SK-N-MC (cell line): ENCODE measurements around the gene NAV1.

Experiments
- DNase-seq: peaks from one replicate; pipeline ENCODE4 v3.0.0-alpha.2; 2011; ENCODE audit warnings: low read depth, low spot score
- H3K27ac ChIP-seq: fragments of 200-600 bp; sonication (generic); 2 replicates; pipeline ENCODE4 v1.5.1; 2016; ENCODE audit warnings: mixed run types
- H3K36me3 ChIP-seq: fragments of 200-600 bp; sonication (generic); 2 replicates; pipeline ENCODE4 v1.6.1; 2017; ENCODE audit warnings: antibody characterized with exemption, low read length, mixed read lengths; ENCODE audit not compliant: insufficient read depth
- H3K4me3 ChIP-seq: fragments of 200-600 bp; sonication (generic); 2 replicates; pipeline ENCODE4 v1.5.1; 2016
- H3K9ac ChIP-seq: fragments of 200-600 bp; sonication (generic); 2 replicates; pipeline ENCODE4 v1.8.0; 2017; ENCODE audit warnings: mixed run types, mixed read lengths; ENCODE audit not compliant: insufficient read length
- H3K9me3 ChIP-seq: fragments of 200-600 bp; sonication (generic); 2 replicates; pipeline ENCODE4 v1.6.1; 2017; ENCODE audit warnings: low read depth, mild to moderate bottlenecking, antibody characterized with exemption, low read length, moderate library complexity, mixed read lengths
- EZH2 ChIP-seq: fragments of 200-600 bp; sonication (generic); IDR thresholded peaks from one replicate; pipeline ENCODE4 v1.6.1; 2017; ENCODE audit warnings: antibody characterized with exemption
- FOXP2 ChIP-seq: optimal IDR thresholded peaks from 2 replicates; pipeline ENCODE3; 2011; ENCODE audit warnings: mild to moderate bottlenecking, moderate library complexity; ENCODE audit not compliant: insufficient read depth; ENCODE audit errors: extremely low read length, control extremely low read depth
- POLR2AphosphoS5 ChIP-seq: IDR thresholded peaks from 2 replicates; pipeline ENCODE4 v1.6.1; 2012; ENCODE audit warnings: mild to moderate bottlenecking, low read depth, low read length, borderline replicate concordance

NAV1 gene

DNA sequence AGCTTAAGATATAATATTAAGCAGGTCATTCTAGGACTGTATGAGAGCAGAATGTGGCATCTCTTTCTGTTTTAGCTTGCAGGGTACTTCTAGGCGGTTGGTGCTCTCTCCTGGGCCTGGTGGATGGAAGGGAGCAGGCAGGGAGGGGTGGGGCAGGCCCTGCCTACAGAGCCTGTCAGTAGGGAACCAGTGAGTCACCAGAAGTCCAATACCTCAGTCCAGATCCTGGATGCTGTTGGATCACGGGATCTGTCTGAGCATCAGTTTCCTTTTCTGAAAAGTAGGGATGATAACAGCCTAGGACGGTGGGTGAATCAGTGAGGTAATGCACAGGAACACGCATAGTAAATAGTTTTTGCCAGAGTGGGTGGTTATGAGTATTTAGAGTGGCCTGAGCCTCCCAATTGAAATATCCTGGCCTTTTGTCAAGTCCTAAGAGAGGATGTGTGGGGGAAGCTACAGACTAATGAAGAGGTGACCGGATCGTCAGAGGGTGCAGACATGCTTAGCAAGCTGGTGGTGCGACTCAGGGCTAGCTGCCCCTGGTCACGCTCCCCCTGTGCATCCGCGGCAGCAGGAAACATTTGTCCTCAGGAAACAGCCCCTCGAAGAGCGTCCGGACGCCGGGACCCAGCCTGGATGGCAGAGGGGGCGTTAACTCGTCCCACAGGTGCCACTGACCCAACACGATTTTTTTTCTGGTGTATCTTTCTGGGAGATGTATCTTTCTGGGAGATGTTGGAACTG is 23.9 kb downstream of the NAV1 start:
- no peak overlapping the region for H3K4me3 ChIP-seq

DNA sequence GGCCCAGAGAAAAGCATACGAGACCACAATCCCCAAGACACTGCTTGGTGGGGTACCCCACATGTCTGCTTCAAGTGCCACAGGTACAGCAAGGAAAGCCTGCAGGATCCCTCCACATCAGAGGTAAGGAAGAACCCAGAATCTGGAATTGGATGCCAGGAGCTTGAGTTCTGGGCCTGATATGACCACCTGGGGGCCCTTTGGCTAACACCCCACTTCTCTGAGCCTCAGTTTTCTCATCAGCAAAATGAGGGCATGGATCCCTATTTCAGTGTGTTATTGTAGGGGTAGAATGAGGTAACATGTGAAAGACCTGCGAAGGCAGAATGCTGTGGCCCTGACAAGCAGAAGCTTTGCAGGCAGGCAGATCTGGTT is 24.5 kb downstream of the NAV1 start:
- no peaks in the 10 kb centered on the region for H3K36me3 ChIP-seq
- H3K9ac ChIP-seq = no peak overlapping the region
- TF ChIP-seq EZH2 (no peak), FOXP2 (no peak), POLR2AphosphoS5 (no peak)
- no peak for DNase-seq
- no peak overlapping the region for H3K4me3 ChIP-seq
- H3K27ac ChIP-seq = no peak overlapping the region
- no peaks in the 10 kb centered on the region for H3K9me3 ChIP-seq

More for the DNA sequence above, 23.9 kb downstream of the NAV1 start:
- TF ChIP-seq FOXP2 = no peak
- TF ChIP-seq POLR2AphosphoS5 = no peak
- no peak for TF ChIP-seq EZH2
- DNase-seq = no peak
- Histone ChIP-seq H3K36me3 (no peaks in the 10 kb centered on the region), H3K27ac (peak overlapping the region; percentile 22; the same call in 1 of the 2 replicates), H3K9me3 (no peaks in the 10 kb centered on the region), H3K9ac (no peak overlapping the region)

DNA sequence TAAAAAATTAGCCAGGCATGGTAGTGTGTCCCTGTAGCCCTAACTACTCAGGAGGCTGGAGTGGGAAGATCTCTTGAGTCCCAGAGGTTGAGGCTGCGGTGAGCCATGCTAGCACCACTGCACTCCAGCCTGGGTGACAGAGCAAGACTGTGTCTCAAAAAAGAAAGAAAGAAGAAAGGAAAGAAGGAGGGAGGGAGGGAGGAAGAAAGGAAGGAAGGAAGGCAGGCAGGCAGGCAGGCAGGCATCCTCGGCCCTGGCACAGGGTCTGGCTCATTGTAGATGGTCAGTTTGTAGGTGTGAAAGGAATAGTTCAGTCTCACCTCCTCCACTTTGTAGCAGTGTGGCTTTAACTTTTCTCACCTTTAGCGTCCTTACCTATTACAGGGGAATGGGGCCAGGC is 25.0 kb downstream of the NAV1 start:
- no peak for DNase-seq
- Histone ChIP-seq H3K4me3 (no peak overlapping the region), H3K27ac (no peak overlapping the region), H3K9me3 (no peaks in the 10 kb centered on the region), H3K36me3 (no peaks in the 10 kb centered on the region), H3K9ac (no peak overlapping the region)
- TF ChIP-seq FOXP2 (no peak), EZH2 (no peak), POLR2AphosphoS5 (no peak)

DNA sequence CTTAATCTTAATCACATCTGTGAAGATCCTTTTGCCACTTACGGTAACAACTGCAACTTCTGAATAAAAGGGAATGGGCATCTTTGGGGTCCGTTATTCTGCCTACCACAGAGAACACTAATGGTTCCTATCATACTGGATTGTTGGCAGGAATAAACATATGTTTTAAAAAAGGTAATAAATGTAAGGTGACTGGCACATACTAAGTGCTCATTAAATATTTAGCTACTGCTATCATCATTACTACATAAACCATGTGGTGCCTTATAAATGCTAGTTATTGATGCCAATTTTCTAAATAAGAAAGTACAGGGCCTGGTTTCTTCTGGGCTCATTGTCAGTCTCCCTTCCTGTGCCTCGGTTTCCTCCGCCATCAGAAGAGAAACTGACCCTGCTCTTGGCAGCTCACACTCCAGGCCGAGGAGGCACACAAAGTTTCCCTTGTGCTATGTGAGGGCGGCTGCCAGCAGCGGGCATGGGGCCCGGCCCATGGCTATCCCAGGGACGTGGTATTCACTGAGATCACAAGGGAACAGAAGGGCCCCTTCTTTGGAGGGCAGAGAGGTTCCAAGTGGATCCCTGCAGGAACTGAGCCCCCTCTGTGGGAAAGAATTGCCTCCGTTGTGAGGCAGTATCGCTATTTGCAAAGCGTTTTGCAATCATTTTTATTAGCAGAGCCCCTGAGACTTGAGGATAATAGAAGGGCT is 26.2 kb downstream of the NAV1 start:
- Histone ChIP-seq H3K9me3 (no peaks in the 10 kb centered on the region), H3K27ac (no peak overlapping the region), H3K4me3 (no peak overlapping the region), H3K36me3 (no peaks in the 10 kb centered on the region), H3K9ac (no peak overlapping the region)
- TF ChIP-seq EZH2 = no peak
- TF ChIP-seq POLR2AphosphoS5 = no peak
- no peak for TF ChIP-seq FOXP2
- no peak for DNase-seq

DNA sequence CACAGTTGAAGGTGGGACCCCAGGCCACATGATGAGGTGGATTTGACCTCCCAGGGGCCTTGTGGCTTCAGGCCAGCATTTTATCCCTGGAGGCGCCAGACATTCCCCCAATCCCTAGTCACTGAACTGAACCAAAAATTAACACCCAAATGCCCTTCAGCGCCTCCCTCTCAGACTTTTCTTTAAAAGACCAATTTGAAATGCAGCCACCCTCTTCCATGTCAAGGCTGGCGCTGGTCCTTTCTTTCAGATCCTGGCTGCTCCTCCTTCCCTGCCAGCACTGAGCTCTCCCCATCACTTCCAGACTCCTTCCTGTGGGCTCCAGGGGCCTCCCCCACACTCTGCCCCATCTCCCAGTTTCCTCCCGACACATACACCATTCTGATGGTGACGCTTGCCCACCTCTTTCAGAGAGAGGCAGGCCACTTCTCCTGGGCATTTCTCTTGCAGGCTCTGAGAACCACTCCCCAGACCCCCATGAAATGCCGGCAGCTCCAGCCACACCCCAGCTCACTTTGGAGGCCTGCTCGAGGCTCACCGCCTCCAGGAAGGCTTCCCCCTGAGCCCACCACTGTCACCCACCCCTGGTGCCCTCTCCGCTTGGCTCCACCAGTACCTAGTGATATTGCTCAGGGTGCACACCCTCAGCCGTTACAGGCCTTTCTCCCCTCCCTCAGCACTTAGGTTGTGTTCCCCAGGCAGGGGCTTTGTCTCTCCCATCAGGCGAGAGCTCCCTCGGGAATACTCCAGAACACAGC is 27.0 kb downstream of the NAV1 start:
- Histone ChIP-seq H3K9ac (no peak overlapping the region), H3K9me3 (no peaks in the 10 kb centered on the region), H3K4me3 (no peak overlapping the region), H3K36me3 (no peaks in the 10 kb centered on the region), H3K27ac (no peak overlapping the region)
- no peak for DNase-seq
- TF ChIP-seq EZH2 = no peak
- TF ChIP-seq POLR2AphosphoS5 = no peak
- TF ChIP-seq FOXP2 = no peak

DNA sequence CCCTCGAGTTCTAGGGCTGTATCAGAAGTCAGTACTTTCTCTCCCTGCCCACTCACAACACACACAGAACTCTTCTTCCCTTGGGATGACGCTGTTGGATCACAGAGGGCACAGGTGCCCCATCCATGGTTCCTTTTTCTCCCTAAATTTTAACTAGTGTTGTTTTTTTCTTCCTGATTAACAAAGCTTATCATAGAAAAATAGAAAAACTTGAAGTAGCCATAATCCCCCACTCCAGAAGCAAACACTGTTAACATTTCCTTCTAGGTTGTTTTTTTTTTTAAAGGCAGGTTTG is 27.5 kb downstream of the NAV1 start:
- Histone ChIP-seq H3K4me3 (no peak overlapping the region), H3K36me3 (no peaks in the 10 kb centered on the region), H3K27ac (no peak overlapping the region), H3K9me3 (no peaks in the 10 kb centered on the region), H3K9ac (no peak overlapping the region)
- DNase-seq = no peak
- TF ChIP-seq FOXP2 (no peak), EZH2 (no peak), POLR2AphosphoS5 (no peak)

DNA sequence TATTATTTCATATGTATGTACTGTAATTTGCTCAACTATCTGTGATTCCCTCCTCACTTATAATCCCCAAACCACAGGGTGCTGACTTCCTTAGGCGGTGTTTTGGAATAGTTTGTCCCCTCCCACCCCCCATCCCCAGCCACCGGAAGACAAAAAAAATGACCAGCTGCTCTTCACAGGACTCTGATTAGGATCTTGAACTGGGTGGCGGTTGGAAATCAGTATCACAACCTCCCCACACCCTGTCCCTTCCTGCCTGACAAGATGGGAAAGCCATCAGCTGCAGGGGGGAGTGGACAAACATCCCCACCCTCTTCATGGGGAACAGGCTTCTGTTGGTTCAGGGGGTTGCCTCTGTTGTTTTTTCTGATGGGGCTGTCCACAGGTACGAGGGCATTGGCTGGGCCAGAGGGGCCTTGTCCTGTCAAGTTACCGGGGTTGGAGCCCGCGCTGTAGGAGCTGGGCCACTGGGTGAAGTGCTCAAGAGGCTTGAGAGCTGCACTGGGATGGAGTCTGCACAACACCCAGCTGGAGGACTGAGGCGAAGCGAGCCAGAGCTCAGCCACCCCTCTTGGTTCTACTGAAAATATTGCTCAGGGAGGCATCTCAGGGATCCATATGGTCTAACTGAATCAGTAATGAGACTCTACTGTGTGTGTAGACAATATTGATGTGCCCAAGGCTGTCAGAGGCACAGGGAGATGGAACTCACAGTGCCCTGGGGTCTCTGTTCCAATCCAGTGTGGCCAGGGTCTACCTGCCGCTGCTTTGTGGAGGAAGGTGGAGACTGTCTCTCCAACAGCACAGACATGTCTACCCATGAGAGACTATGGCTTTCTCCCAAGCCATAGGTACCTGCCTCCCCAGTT is 28.2 kb downstream of the NAV1 start:
- Histone ChIP-seq H3K9ac (no peak overlapping the region), H3K27ac (no peak overlapping the region), H3K4me3 (no peak overlapping the region), H3K9me3 (no peaks in the 10 kb centered on the region), H3K36me3 (no peaks in the 10 kb centered on the region)
- TF ChIP-seq EZH2 = no peak
- DNase-seq = no peak

DNA sequence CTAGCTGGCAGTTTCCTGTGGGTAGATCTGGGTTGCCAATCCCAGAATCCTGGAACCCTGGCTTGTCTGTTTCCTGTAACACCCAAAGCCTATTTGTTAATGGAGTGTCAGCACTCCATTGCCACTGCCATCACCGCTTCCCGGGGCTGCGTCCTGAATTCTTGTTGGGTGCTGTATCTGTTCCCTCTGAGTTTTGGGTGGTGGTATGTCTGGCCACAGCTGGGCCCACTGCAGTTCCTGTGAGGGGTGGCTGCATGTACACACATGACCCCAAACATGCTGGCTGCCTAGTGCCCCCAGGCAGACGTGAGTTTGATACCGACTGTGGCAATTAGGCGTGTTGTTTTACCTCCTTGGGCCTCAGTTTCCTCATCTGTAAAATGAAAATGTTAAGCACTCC is 29.3 kb downstream of the NAV1 start:
- TF ChIP-seq EZH2 (no peak), POLR2AphosphoS5 (no peak), FOXP2 (no peak)
- no peaks in the 10 kb centered on the region for H3K36me3 ChIP-seq
- H3K27ac ChIP-seq = no peak overlapping the region
- H3K9me3 ChIP-seq = no peaks in the 10 kb centered on the region
- H3K4me3 ChIP-seq = no peak overlapping the region
- DNase-seq = no peak
- H3K9ac ChIP-seq = no peak overlapping the region
